H1 (cell line): ENCODE results near the gene RPL31. TPM values are rescaled to one million over a fixed set of nuclear protein-coding genes. Genes with fewer than 3 reads are reported as not detected.

Source experiments
- CTCF ChIA-PET: fragments of 300-600 bp; sonication (Branson Sonifier 250); formaldehyde crosslinking; loops from one replicate; lab custom pipeline; 2021; ENCODE audit not compliant: partially characterized antibody; lab: Charles Lee
- POLR2A ChIA-PET: fragments of 300-600 bp; sonication (Branson Sonifier 250); formaldehyde crosslinking; loops from one replicate; lab custom pipeline; 2021; ENCODE audit warnings: inconsistent platforms; ENCODE audit not compliant: partially characterized antibody; lab: Charles Lee
- DNase-seq, 2 experiments: peaks; one replicate each; pipeline versions ENCODE4 v3.0.0 to v3.0.0-alpha.2; 2010 to 2022; ENCODE audit warnings: low spot score in 2 of 2, low read depth in 1 of 2, mixed read lengths in 1 of 2
- FAIRE-seq: peaks from 2 replicates; lab custom pipeline; 2011; peaks lifted over from hg19 to GRCh38; lab: Jason Lieb, UNC
- H2AFZ ChIP-seq: 2 replicates; pipeline ENCODE4 v1.8.1; 2012; ENCODE audit warnings: low read length, inconsistent platforms
- H2AK5ac ChIP-seq: 2 replicates; pipeline ENCODE4 v1.6.1; 2013; ENCODE audit warnings: low read depth, low read length
- H2BK120ac ChIP-seq: replicated peaks from 2 replicates; pipeline ENCODE3; 2013; ENCODE audit warnings: low read depth, low read length, inconsistent platforms
- H2BK12ac ChIP-seq: 2 replicates; pipeline ENCODE4 v1.6.1; 2013; ENCODE audit warnings: low read depth, low read length
- H2BK15ac ChIP-seq: 2 replicates; pipeline ENCODE4 v1.6.1; 2013; ENCODE audit warnings: low read length
- H2BK20ac ChIP-seq: 2 replicates; pipeline ENCODE4 v1.6.1; 2013; ENCODE audit warnings: low read length
- H2BK5ac ChIP-seq: 2 replicates; pipeline ENCODE4 v1.6.1; 2013; ENCODE audit warnings: low read depth, low read length
- H3K14ac ChIP-seq: 2 replicates; pipeline ENCODE4 v1.6.1; 2013; ENCODE audit warnings: inconsistent platforms; ENCODE audit not compliant: insufficient read length
- H3K18ac ChIP-seq: 2 replicates; pipeline ENCODE4 v1.6.1; 2013; ENCODE audit warnings: low read length; ENCODE audit errors: extremely low read depth
- H3K23ac ChIP-seq: 2 replicates; pipeline ENCODE4 v1.6.1; 2013; ENCODE audit warnings: inconsistent platforms; ENCODE audit not compliant: insufficient read length
- H3K23me2 ChIP-seq: 2 replicates; pipeline ENCODE4 v1.6.1; 2013; ENCODE audit warnings: low read depth, low read length
- H3K27ac ChIP-seq: 2 replicates; pipeline ENCODE4 v1.6.1; 2011; ENCODE audit warnings: low read depth, low read length, inconsistent platforms
- H3K27me3 ChIP-seq, 4 experiments: replicated peaks in 1 of 4; 1 replicate in 1 of 4; 2 replicates in 3 of 4; pipeline versions ENCODE4 v1.6.1 to v1.8.1; 2011 to 2013; ENCODE audit warnings: low read length in 3 of 4, mild to moderate bottlenecking in 3 of 4, inconsistent platforms in 2 of 4, mixed read lengths in 2 of 4, moderate library complexity in 1 of 4; ENCODE audit not compliant: control insufficient read depth in 3 of 4, insufficient read depth in 3 of 4; ENCODE audit errors: extremely low read depth in 1 of 4
- H3K36me3 ChIP-seq, 4 experiments: 2 replicates each; pipeline versions ENCODE4 v1.6.1 to v1.8.1; 2011 to 2013; ENCODE audit warnings: mild to moderate bottlenecking in 4 of 4, low read length in 3 of 4, moderate library complexity in 2 of 4, control low read depth in 1 of 4, inconsistent platforms in 1 of 4; ENCODE audit not compliant: insufficient read depth in 4 of 4, control insufficient read depth in 2 of 4
- H3K4ac ChIP-seq: replicated peaks from 2 replicates; pipeline ENCODE3; 2013; ENCODE audit warnings: low read length, low read depth, mixed read lengths, inconsistent platforms; ENCODE audit not compliant: insufficient read length
- H3K4me1 ChIP-seq, 4 experiments: replicated peaks in 1 of 4; 1 replicate in 1 of 4; 2 replicates in 3 of 4; pipeline versions ENCODE4 v1.6.1 to v1.8.1; 2011 to 2013; ENCODE audit warnings: low read length in 3 of 4, inconsistent platforms in 2 of 4, mixed read lengths in 1 of 4; ENCODE audit not compliant: insufficient read depth in 4 of 4, control insufficient read depth in 3 of 4
- H3K4me2 ChIP-seq, 2 experiments: 2 replicates each; pipeline versions ENCODE4 v1.6.1 to v1.8.1; 2011 to 2013; ENCODE audit warnings: low read depth in 2 of 2, low read length in 2 of 2, control low read depth in 1 of 2, inconsistent platforms in 1 of 2, mild to moderate bottlenecking in 1 of 2; ENCODE audit not compliant: insufficient read depth in 1 of 2
- H3K4me3 ChIP-seq, 4 experiments: fragments of 200-600, 300-600 bp in 1 of 4; sonication (generic), shearing (Covaris generic), sonication (Bioruptor Twin) in 1 of 4; 2 replicates each; pipeline versions ENCODE4 v1.5.1 to v1.8.1; 2011 to 2016; ENCODE audit warnings: low read length in 4 of 4, low read depth in 3 of 4, control low read depth in 2 of 4, inconsistent platforms in 2 of 4, mild to moderate bottlenecking in 2 of 4, mixed read lengths in 1 of 4, moderate library complexity in 1 of 4; ENCODE audit not compliant: insufficient read depth in 2 of 4; ENCODE audit errors: extremely low read depth in 1 of 4
- H3K56ac ChIP-seq: replicated peaks from 2 replicates; pipeline ENCODE3; 2013; ENCODE audit warnings: low read depth, mild to moderate bottlenecking, mixed read lengths, low read length, inconsistent platforms; ENCODE audit not compliant: insufficient read length
- H3K79me1 ChIP-seq: 2 replicates; pipeline ENCODE4 v1.6.1; 2013; ENCODE audit warnings: low read depth, low read length, control low read depth
- H3K79me2 ChIP-seq, 2 experiments: 2 replicates each; pipeline versions ENCODE4 v1.6.1 to v1.8.1; 2012 to 2013; ENCODE audit warnings: low read length in 2 of 2, mild to moderate bottlenecking in 2 of 2, inconsistent platforms in 1 of 2; ENCODE audit not compliant: insufficient read depth in 2 of 2, control insufficient read depth in 1 of 2
- H3K9ac ChIP-seq, 4 experiments: replicated peaks in 1 of 4; 1 replicate in 1 of 4; 2 replicates in 3 of 4; pipeline versions ENCODE4 v1.6.1 to v1.8.1; 2011 to 2013; ENCODE audit warnings: low read depth in 3 of 4, low read length in 3 of 4, control low read depth in 2 of 4, mild to moderate bottlenecking in 2 of 4, moderate library complexity in 2 of 4, inconsistent platforms in 1 of 4; ENCODE audit errors: extremely low read depth in 1 of 4
- H3K9me3 ChIP-seq, 2 experiments: 2 replicates each; pipeline versions ENCODE4 v1.6.1 to v1.8.1; 2012 to 2013; ENCODE audit warnings: mild to moderate bottlenecking in 2 of 2, moderate library complexity in 2 of 2, control low read depth in 1 of 2, inconsistent platforms in 1 of 2, low read depth in 1 of 2, low read length in 1 of 2, mixed read lengths in 1 of 2; ENCODE audit not compliant: insufficient read depth in 2 of 2
- H4K20me1 ChIP-seq, 2 experiments: replicated peaks in 1 of 2; 2 replicates each; pipeline versions ENCODE3 to v1.8.1; 2011 to 2013; ENCODE audit warnings: inconsistent platforms in 2 of 2, low read length in 2 of 2, mild to moderate bottlenecking in 1 of 2; ENCODE audit not compliant: insufficient read depth in 2 of 2, control insufficient read depth in 1 of 2
- H4K5ac ChIP-seq: 2 replicates; pipeline ENCODE4 v1.6.1; 2013; ENCODE audit warnings: low read length, low read depth, mixed read lengths, inconsistent platforms; ENCODE audit not compliant: insufficient read length
- H4K8ac ChIP-seq: 2 replicates; pipeline ENCODE4 v1.8.0; 2013; ENCODE audit warnings: mild to moderate bottlenecking, moderate library complexity, low read length, inconsistent platforms; ENCODE audit not compliant: insufficient read depth; ENCODE audit errors: extremely low read depth
- H4K91ac ChIP-seq: replicated peaks from 2 replicates; pipeline ENCODE3; 2013; ENCODE audit warnings: low read length, mixed read lengths, inconsistent platforms; ENCODE audit not compliant: insufficient read length
- ASH2L ChIP-seq: fragments of 200-600, 300-600 bp; sonication (generic); IDR thresholded peaks from one replicate; pipeline ENCODE4 v1.7.1; 2017; ENCODE audit warnings: low read length
- BCL11A ChIP-seq, 2 experiments: IDR thresholded peaks; one replicate each; pipeline ENCODE4 v1.6.1; 2011; ENCODE audit warnings: low read depth in 2 of 2, low read length in 2 of 2, mild to moderate bottlenecking in 2 of 2
- EGR1 ChIP-seq: IDR thresholded peaks from 2 replicates; pipeline ENCODE4 v1.6.1; 2011; ENCODE audit warnings: low read depth, low read length, borderline replicate concordance
- MAFK ChIP-seq: IDR thresholded peaks from 2 replicates; pipeline ENCODE4 v1.6.1; 2012; ENCODE audit warnings: low read depth, mild to moderate bottlenecking, improper control_type of control experiment, low read length
- PHF8 ChIP-seq: fragments of 200-600 bp; sonication (generic); conservative IDR thresholded peaks from 2 replicates; pipeline ENCODE4 v1.7.1; 2012; ENCODE audit warnings: low read depth, mild to moderate bottlenecking, inconsistent platforms, low read length, moderate library complexity
- POLR2AphosphoS5 ChIP-seq: IDR thresholded peaks from 2 replicates; pipeline ENCODE4 v1.6.1; 2011; ENCODE audit warnings: low read depth, low read length
- RBBP5 ChIP-seq: IDR thresholded peaks from 2 replicates; pipeline ENCODE4 v1.7.1; 2012; ENCODE audit warnings: low read depth, mild to moderate bottlenecking, inconsistent platforms, low read length, moderate library complexity, borderline replicate concordance
- SAP30 ChIP-seq: fragments of 300-600 bp; sonication (generic); IDR thresholded peaks from 2 replicates; pipeline ENCODE4 v1.7.1; 2012; ENCODE audit warnings: low read length, moderate library complexity, mild to moderate bottlenecking, inconsistent platforms; ENCODE audit not compliant: insufficient read depth, insufficient replicate concordance
- SIN3A ChIP-seq, 2 experiments: IDR thresholded peaks in 1 of 2; conservative IDR thresholded peaks in 1 of 2; 2 replicates each; pipeline ENCODE4 v1.6.1; 2011 to 2012; ENCODE audit warnings: low read length in 2 of 2, improper control_type of control experiment in 1 of 2, low read depth in 1 of 2, mild to moderate bottlenecking in 1 of 2
- TBP ChIP-seq: IDR thresholded peaks from 2 replicates; pipeline ENCODE4 v1.6.1; 2011; ENCODE audit warnings: low read depth, low read length, improper control_type of control experiment
- TCF12 ChIP-seq: IDR thresholded peaks from 2 replicates; pipeline ENCODE4 v1.6.1; 2011; ENCODE audit warnings: low read depth, mild to moderate bottlenecking, low read length
- WGBS, 2 experiments: shearing (Covaris generic) in 1 of 2; methylation state at CpG; one replicate each; pipeline versions ENCODE4 v1.1.6 to v1.1.7; 2013 to 2015; ENCODE audit warnings: low lambda C conversion rate in 2 of 2, mixed read lengths in 2 of 2, inconsistent platforms in 1 of 2, low coverage in 1 of 2, missing lambda C conversion rate in 1 of 2; ENCODE audit not compliant: insufficient replicate concordance in 2 of 2, insufficient coverage in 1 of 2, insufficient read length in 1 of 2; ENCODE audit errors: extremely low coverage in 1 of 2, missing lambda C conversion rate in 1 of 2; 5-methylcytosine and 5-hydroxymethylcytosine counted together
- polyA plus RNA-seq, 7 experiments: library from polyadenylated mRNA; depleted of rRNA in 3 of 7; stranded (reverse) in 5 of 7; unstranded in 2 of 7; fragments of >200 nt in 5 of 7; fragments of 200-250 nt in 2 of 7; gene quantifications; 1 replicate in 5 of 7; 2 replicates in 1 of 7; 4 replicates in 1 of 7; pipeline versions ENCODE4 v1.2.1 to v1.2.3, GENCODE V29; 2011 to 2013; ENCODE audit warnings: missing spikeins in 2 of 7, mixed read lengths in 2 of 7
- total RNA-seq: library from RNA; stranded (reverse); fragmentation: NEBNext Ultra II Directional; extraction: Animal tissue kit (Norgen Biotek cat#: 25700); gene quantifications from 2 replicates; pipeline ENCODE4 v1.2.1, GENCODE V29; 2021
- TF ChIP-seq, protein P1 (sequence below): IDR thresholded peaks from 2 replicates; pipeline ENCODE4 v1.6.1; 2012; ENCODE audit warnings: inconsistent platforms
- TF ChIP-seq, protein P2 (sequence below): IDR thresholded peaks from 2 replicates; pipeline ENCODE4 v1.6.1; 2011; ENCODE audit warnings: low read length, improper control_type of control experiment

Gene RPL31
- total and polyA plus RNA-seq, 2 of the 8 experiments (the other 6 are each of a cell fraction or from before 2014, with no cell fraction given), result 1,463 to 1,722 TPM

DNA sequence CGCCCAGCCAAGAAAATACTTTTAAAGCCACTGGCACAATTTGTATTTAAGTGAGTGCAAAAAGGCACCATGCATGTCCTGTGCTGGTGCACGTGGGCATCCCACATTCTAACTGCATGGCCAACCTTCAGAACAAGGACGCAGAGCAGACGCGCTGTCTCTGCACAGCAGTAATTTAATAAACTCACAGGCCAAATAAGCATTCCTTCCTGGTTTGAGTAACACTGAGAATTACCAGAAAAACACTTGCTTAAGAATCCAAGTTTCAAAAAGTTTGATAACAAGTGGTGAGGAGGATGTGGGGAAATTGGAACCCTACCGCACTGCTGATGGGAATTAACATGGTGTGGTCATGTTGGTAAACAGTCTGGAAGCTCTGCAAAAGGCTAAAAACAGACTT is 38.7 kb downstream of the RPL31 start:
- ChIA-PET CTCF (interaction anchor here (1.3 to 2.5 kb wide), 3 partner anchors 9 to 112 kb away, joined by 3 to 8 read pairs (median 3); no protein-coding TSS in a partner anchor), POLR2A (no interaction called here)
- no peaks in the 10 kb centered on the region for H4K20me1 ChIP-seq
- TF ChIP-seq TCF12, result no peak
- TF ChIP-seq, protein P1, sequence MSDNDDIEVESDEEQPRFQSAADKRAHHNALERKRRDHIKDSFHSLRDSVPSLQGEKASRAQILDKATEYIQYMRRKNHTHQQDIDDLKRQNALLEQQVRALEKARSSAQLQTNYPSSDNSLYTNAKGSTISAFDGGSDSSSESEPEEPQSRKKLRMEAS, result no peak
- no peak for TF ChIP-seq EGR1
- no peak for TF ChIP-seq PHF8
- no peak for TF ChIP-seq SAP30
- TF ChIP-seq BCL11A (IDR thresholded peaks at IDR 0.05; ENCODE audit: low read depth in 2 of 2, low read length in 2 of 2), result no peak
- TF ChIP-seq, protein P2, sequence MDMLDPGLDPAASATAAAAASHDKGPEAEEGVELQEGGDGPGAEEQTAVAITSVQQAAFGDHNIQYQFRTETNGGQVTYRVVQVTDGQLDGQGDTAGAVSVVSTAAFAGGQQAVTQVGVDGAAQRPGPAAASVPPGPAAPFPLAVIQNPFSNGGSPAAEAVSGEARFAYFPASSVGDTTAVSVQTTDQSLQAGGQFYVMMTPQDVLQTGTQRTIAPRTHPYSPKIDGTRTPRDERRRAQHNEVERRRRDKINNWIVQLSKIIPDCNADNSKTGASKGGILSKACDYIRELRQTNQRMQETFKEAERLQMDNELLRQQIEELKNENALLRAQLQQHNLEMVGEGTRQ, result no peak
- TF ChIP-seq POLR2AphosphoS5, result no peak
- no peak for TF ChIP-seq TBP
- TF ChIP-seq MAFK, result no peak
- no peak for TF ChIP-seq SIN3A (conservative IDR thresholded peaks at IDR 0.05 in 1 of 2, IDR thresholded peaks at IDR 0.05 in 1 of 2; ENCODE audit: low read depth in 1 of 2, low read length in 2 of 2)
- no peak for TF ChIP-seq RBBP5
- no peak for TF ChIP-seq ASH2L

More for the DNA sequence above, 38.7 kb downstream of the RPL31 start:
- no peak overlapping the region for H2BK120ac ChIP-seq
- no peak overlapping the region for H4K91ac ChIP-seq
- no peak overlapping the region for H2BK12ac ChIP-seq
- no peaks in the 10 kb centered on the region for H3K23me2 ChIP-seq
- H3K36me3 ChIP-seq, result peaks cover 0 to 4% (median 0%) of the 10 kb centered on the region in 4 experiments; a peak in 1 of 8 replicates
- H2AFZ ChIP-seq, result no peak overlapping the region
- H3K9ac ChIP-seq, result no peak overlapping the region
- H3K4me2 ChIP-seq, result no peak overlapping the region
- H3K23ac ChIP-seq, result no peak overlapping the region
- no peak overlapping the region for H3K27ac ChIP-seq
- H2BK15ac ChIP-seq, result no peak overlapping the region
- H3K79me2 ChIP-seq, result no peaks in the 10 kb centered on the region
- H3K79me1 ChIP-seq, result no peaks in the 10 kb centered on the region
- H3K27me3 ChIP-seq, result no peaks in the 10 kb centered on the region
- H4K8ac ChIP-seq, result no peak overlapping the region
- no peak overlapping the region for H2AK5ac ChIP-seq
- no peak overlapping the region for H3K14ac ChIP-seq
- no peak overlapping the region for H3K4me3 ChIP-seq
- no peak overlapping the region for H2BK5ac ChIP-seq
- H3K56ac ChIP-seq, result no peak overlapping the region
- H3K4me1 ChIP-seq, result no peaks in the 10 kb centered on the region; a peak in 1 of 7 replicates
- H3K4ac ChIP-seq, result no peak overlapping the region
- WGBS, 2 experiments, result 93% methylated on average over 6 of the region's 6 CpGs; no CpG with 5 or more reads in 1 of the 2 experiments
- no peak for FAIRE-seq
- no peaks in the 10 kb centered on the region for H3K9me3 ChIP-seq
- no peak overlapping the region for H4K5ac ChIP-seq
- H3K18ac ChIP-seq, result no peak overlapping the region
- H2BK20ac ChIP-seq, result no peak overlapping the region
- DNase-seq, result no peak
